Measurements from ENCODE around the gene STRIP1.

Gene STRIP1

DNA sequence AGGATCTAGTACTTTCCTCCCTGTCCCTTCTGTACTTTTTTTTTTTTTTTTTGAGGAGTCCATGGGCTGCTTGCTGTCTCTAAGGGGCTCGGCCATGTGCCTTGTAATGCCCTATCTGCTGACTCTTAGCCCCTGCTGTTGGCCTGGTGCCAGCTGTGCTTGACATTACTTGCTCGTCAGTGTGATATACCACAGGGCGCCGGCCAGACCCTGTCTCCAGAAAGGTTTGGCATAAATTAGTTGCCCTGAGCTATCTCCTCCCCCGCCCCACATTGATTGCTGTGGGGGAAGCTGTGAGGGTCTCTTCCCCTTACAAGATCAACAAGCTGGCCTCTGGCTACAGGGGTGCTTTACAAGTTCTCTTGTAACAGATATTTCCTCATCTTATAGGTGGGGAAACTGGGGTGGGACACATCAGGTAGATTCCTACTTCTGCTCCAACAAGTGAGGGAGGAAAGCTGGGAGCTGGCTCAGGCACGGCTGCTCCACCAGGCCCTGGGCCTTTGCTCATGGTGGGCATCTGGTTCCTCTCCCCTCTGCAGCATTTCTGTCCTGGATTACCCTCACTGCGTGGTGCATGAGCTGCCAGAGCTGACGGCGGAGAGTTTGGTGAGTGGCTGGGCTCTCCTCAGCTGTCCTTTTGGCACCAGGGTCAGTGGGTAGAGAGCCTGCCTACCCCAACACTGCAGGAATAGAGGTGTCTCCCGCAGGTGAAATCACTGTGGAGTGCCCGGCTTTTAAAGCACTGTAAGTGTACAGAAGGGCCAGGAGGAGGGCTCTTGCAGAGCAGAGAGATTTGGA, 15.6 kb downstream of the STRIP1 start (continued):
- TF ChIP-seq, protein P1, sequence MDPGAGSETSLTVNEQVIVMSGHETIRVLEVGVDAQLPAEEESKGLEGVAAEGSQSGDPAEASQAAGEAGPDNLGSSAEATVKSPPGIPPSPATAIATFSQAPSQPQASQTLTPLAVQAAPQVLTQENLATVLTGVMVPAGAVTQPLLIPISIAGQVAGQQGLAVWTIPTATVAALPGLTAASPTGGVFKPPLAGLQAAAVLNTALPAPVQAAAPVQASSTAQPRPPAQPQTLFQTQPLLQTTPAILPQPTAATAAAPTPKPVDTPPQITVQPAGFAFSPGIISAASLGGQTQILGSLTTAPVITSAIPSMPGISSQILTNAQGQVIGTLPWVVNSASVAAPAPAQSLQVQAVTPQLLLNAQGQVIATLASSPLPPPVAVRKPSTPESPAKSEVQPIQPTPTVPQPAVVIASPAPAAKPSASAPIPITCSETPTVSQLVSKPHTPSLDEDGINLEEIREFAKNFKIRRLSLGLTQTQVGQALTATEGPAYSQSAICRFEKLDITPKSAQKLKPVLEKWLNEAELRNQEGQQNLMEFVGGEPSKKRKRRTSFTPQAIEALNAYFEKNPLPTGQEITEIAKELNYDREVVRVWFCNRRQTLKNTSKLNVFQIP (CRISPR knock-in tag; IDR thresholded peaks at IDR 0.05; ENCODE audit: borderline replicate concordance, low read depth), result no peak

DNA sequence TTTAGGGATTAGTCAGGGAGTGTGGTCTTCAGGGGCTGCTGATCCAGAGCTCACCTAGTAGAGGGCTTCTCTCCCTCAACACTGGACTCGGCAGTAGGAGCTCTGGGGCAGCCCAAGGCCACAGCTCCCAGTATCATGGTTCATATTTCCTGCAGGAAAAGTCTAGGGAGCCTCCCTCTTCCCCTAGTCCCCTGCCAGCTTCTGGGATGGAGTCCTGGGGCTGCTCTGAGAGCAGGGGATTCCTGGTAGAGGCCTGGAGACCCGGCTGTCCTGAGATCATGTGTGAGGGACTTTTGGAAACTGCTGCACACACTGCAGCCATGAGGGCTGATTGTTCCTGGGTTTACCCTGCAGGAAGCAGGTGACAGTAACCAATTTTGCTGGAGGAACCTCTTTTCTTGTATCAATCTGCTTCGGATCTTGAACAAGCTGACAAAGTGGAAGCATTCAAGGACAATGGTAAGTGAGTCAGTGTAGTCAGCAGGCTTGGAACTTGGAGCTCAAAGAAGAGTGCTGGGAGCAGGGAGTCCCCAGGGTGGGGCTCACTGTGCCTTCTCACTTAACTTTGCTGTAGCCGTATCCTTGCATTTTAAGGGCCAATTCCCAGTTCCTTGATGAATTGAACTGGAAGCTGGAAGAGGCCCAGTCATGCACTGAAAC, 16.3 kb downstream of the STRIP1 start:
- no peak; the same call in 2 of the 3 replicates for ATAC-seq
- TF ChIP-seq BACH2 (CRISPR knock-in tag; IDR thresholded peaks at IDR 0.05; ENCODE audit: borderline replicate concordance), result no peak
- TF ChIP-seq ISL1 (CRISPR knock-in tag; IDR thresholded peaks at IDR 0.05), result no peak
- TF ChIP-seq, protein P2, sequence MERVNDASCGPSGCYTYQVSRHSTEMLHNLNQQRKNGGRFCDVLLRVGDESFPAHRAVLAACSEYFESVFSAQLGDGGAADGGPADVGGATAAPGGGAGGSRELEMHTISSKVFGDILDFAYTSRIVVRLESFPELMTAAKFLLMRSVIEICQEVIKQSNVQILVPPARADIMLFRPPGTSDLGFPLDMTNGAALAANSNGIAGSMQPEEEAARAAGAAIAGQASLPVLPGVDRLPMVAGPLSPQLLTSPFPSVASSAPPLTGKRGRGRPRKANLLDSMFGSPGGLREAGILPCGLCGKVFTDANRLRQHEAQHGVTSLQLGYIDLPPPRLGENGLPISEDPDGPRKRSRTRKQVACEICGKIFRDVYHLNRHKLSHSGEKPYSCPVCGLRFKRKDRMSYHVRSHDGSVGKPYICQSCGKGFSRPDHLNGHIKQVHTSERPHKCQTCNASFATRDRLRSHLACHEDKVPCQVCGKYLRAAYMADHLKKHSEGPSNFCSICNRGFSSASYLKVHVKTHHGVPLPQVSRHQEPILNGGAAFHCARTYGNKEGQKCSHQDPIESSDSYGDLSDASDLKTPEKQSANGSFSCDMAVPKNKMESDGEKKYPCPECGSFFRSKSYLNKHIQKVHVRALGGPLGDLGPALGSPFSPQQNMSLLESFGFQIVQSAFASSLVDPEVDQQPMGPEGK (CRISPR knock-in tag; IDR thresholded peaks at IDR 0.05; ENCODE audit: borderline replicate concordance), result no peak
- TF ChIP-seq OSR1 (CRISPR knock-in tag; IDR thresholded peaks at IDR 0.05), result no peak
- TF ChIP-seq CSDC2 (CRISPR knock-in tag; IDR thresholded peaks at IDR 0.05), result no peak
- no peak for TF ChIP-seq ZNF565 (CRISPR knock-in tag; conservative IDR thresholded peaks at IDR 0.05; ENCODE audit: low read depth)
- TF ChIP-seq ZFP3 (CRISPR knock-in tag; IDR thresholded peaks at IDR 0.05), result no peak
- no peak for TF ChIP-seq TOX (CRISPR knock-in tag; IDR thresholded peaks at IDR 0.05; ENCODE audit: borderline replicate concordance)
- TF ChIP-seq, protein P3, sequence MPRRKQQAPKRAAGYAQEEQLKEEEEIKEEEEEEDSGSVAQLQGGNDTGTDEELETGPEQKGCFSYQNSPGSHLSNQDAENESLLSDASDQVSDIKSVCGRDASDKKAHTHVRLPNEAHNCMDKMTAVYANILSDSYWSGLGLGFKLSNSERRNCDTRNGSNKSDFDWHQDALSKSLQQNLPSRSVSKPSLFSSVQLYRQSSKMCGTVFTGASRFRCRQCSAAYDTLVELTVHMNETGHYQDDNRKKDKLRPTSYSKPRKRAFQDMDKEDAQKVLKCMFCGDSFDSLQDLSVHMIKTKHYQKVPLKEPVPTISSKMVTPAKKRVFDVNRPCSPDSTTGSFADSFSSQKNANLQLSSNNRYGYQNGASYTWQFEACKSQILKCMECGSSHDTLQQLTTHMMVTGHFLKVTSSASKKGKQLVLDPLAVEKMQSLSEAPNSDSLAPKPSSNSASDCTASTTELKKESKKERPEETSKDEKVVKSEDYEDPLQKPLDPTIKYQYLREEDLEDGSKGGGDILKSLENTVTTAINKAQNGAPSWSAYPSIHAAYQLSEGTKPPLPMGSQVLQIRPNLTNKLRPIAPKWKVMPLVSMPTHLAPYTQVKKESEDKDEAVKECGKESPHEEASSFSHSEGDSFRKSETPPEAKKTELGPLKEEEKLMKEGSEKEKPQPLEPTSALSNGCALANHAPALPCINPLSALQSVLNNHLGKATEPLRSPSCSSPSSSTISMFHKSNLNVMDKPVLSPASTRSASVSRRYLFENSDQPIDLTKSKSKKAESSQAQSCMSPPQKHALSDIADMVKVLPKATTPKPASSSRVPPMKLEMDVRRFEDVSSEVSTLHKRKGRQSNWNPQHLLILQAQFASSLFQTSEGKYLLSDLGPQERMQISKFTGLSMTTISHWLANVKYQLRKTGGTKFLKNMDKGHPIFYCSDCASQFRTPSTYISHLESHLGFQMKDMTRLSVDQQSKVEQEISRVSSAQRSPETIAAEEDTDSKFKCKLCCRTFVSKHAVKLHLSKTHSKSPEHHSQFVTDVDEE (CRISPR knock-in tag; IDR thresholded peaks at IDR 0.05), result no peak
- TF ChIP-seq, protein P1 (CRISPR knock-in tag; IDR thresholded peaks at IDR 0.05; ENCODE audit: borderline replicate concordance, low read depth), result no peak
- no peak for TF ChIP-seq RARB (CRISPR knock-in tag; IDR thresholded peaks at IDR 0.05)
- TF ChIP-seq, protein P4, sequence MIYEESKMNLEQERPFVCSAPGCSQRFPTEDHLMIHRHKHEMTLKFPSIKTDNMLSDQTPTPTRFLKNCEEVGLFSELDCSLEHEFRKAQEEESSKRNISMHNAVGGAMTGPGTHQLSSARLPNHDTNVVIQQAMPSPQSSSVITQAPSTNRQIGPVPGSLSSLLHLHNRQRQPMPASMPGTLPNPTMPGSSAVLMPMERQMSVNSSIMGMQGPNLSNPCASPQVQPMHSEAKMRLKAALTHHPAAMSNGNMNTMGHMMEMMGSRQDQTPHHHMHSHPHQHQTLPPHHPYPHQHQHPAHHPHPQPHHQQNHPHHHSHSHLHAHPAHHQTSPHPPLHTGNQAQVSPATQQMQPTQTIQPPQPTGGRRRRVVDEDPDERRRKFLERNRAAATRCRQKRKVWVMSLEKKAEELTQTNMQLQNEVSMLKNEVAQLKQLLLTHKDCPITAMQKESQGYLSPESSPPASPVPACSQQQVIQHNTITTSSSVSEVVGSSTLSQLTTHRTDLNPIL (CRISPR knock-in tag; IDR thresholded peaks at IDR 0.05; ENCODE audit: low read depth), result no peak
- no peak for TF ChIP-seq ZNF8 (CRISPR knock-in tag; IDR thresholded peaks at IDR 0.05)
- TF ChIP-seq, protein P5, sequence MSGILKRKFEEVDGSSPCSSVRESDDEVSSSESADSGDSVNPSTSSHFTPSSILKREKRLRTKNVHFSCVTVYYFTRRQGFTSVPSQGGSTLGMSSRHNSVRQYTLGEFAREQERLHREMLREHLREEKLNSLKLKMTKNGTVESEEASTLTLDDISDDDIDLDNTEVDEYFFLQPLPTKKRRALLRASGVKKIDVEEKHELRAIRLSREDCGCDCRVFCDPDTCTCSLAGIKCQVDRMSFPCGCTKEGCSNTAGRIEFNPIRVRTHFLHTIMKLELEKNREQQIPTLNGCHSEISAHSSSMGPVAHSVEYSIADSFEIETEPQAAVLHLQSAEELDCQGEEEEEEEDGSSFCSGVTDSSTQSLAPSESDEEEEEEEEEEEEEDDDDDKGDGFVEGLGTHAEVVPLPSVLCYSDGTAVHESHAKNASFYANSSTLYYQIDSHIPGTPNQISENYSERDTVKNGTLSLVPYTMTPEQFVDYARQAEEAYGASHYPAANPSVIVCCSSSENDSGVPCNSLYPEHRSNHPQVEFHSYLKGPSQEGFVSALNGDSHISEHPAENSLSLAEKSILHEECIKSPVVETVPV (CRISPR knock-in tag; IDR thresholded peaks at IDR 0.05), result no peak
- no peak for TF ChIP-seq GLIS3 (CRISPR knock-in tag; IDR thresholded peaks at IDR 0.05)
- no peak for TF ChIP-seq ARNTL (CRISPR knock-in tag; IDR thresholded peaks at IDR 0.05; ENCODE audit: borderline replicate concordance, low read depth)
- no peak for TF ChIP-seq ZFP30 (CRISPR knock-in tag; IDR thresholded peaks at IDR 0.05)
